SK-N-SH treated with all-trans-retinoic acid at 6 μM for 48 hours (cell line): ENCODE data around the gene DAB2IP.

Experiments used
- ATAC-seq: fragments of 200-7000 bp; cut with Tn5 transposase; 3 replicates; pipeline ENCODE4 v1.9.1; 2020; ENCODE audit warnings: mild to moderate bottlenecking, moderate library complexity
- ARNTL ChIP-seq: fragments of 450-650 bp; formaldehyde crosslinking; IDR thresholded peaks from 2 replicates; pipeline ENCODE4 v1.5.0; 2020; ENCODE audit warnings: low read depth, mild to moderate bottlenecking, moderate library complexity, borderline replicate concordance
- BACH2 ChIP-seq: fragments of 250-450 bp; sonication (Bioruptor Pico); IDR thresholded peaks from 2 replicates; pipeline ENCODE4 v1.9.0; 2021; ENCODE audit warnings: mild to moderate bottlenecking, borderline replicate concordance
- ESRRG ChIP-seq: fragments of 250-450 bp; sonication (Bioruptor Pico); IDR thresholded peaks from 2 replicates; pipeline ENCODE4 v1.6.1; 2021; ENCODE audit warnings: mild to moderate bottlenecking
- GLIS3 ChIP-seq: fragments of 250-450 bp; sonication (Bioruptor Pico); IDR thresholded peaks from 2 replicates; pipeline ENCODE4 v1.5.0; 2020; ENCODE audit warnings: mild to moderate bottlenecking, moderate library complexity
- ISL1 ChIP-seq: fragments of 250-450 bp; sonication (Bioruptor Pico); IDR thresholded peaks from 2 replicates; pipeline ENCODE4 v2.1.2; 2022; ENCODE audit warnings: mild to moderate bottlenecking, moderate library complexity
- OSR1 ChIP-seq: fragments of 250-450 bp; sonication (Bioruptor Pico); IDR thresholded peaks from 2 replicates; pipeline ENCODE4 v1.8.0; 2022; ENCODE audit warnings: moderate library complexity, mild to moderate bottlenecking, inconsistent platforms
- PPARA ChIP-seq: fragments of 250-450 bp; sonication (Bioruptor Pico); IDR thresholded peaks from 2 replicates; pipeline ENCODE4 v1.5.0; 2020; ENCODE audit warnings: mild to moderate bottlenecking, borderline replicate concordance
- RARB ChIP-seq: fragments of 250-450 bp; sonication (Bioruptor Pico); IDR thresholded peaks from 2 replicates; pipeline ENCODE4 v1.8.0; 2021; ENCODE audit warnings: mild to moderate bottlenecking, moderate library complexity
- SNAI2 ChIP-seq: fragments of 250-450 bp; sonication (Bioruptor Pico); IDR thresholded peaks from 2 replicates; pipeline ENCODE4 v1.5.0; 2020; ENCODE audit warnings: mild to moderate bottlenecking, moderate library complexity
- TCF4 ChIP-seq: fragments of 250-450 bp; sonication (Bioruptor Pico); IDR thresholded peaks from 2 replicates; pipeline ENCODE4 v1.8.0; 2021; ENCODE audit warnings: mild to moderate bottlenecking, moderate library complexity, borderline replicate concordance
- TOX ChIP-seq: fragments of 250-450 bp; sonication (Bioruptor Pico); IDR thresholded peaks from 2 replicates; pipeline ENCODE4 v1.8.0; 2021; ENCODE audit warnings: mild to moderate bottlenecking, moderate library complexity, borderline replicate concordance
- ZC3H10 ChIP-seq: fragments of 250-450 bp; sonication (Bioruptor Pico); IDR thresholded peaks from 2 replicates; pipeline ENCODE4 v1.5.1; 2021; ENCODE audit warnings: mild to moderate bottlenecking, moderate library complexity
- ZFP3 ChIP-seq: fragments of 250-450 bp; sonication (Bioruptor Pico); IDR thresholded peaks from 2 replicates; pipeline ENCODE4 v1.5.0; 2020; ENCODE audit warnings: mild to moderate bottlenecking, moderate library complexity
- ZFP30 ChIP-seq: fragments of 450-650 bp; formaldehyde crosslinking; IDR thresholded peaks from 2 replicates; pipeline ENCODE4 v1.5.0; 2022; ENCODE audit warnings: mild to moderate bottlenecking, moderate library complexity
- ZNF565 ChIP-seq: fragments of 450-650 bp; formaldehyde crosslinking; conservative IDR thresholded peaks from 2 replicates; pipeline ENCODE4 v1.5.0; 2020; ENCODE audit warnings: low read depth, mild to moderate bottlenecking, moderate library complexity
- ZNF8 ChIP-seq: fragments of 450-650 bp; formaldehyde crosslinking; IDR thresholded peaks from 2 replicates; pipeline ENCODE4 v1.5.0; 2020; ENCODE audit warnings: mild to moderate bottlenecking, moderate library complexity
- TF ChIP-seq, protein P1 (sequence below): fragments of 250-450 bp; sonication (Bioruptor Pico); IDR thresholded peaks from 2 replicates; pipeline ENCODE4 v1.5.1; 2021; ENCODE audit warnings: mild to moderate bottlenecking, moderate library complexity
- TF ChIP-seq, protein P2 (sequence below): fragments of 250-450 bp; sonication (Bioruptor Pico); IDR thresholded peaks from 2 replicates; pipeline ENCODE4 v1.8.0; 2021; ENCODE audit warnings: low read depth, mild to moderate bottlenecking, moderate library complexity, borderline replicate concordance
- TF ChIP-seq, protein P3 (sequence below): fragments of 250-450 bp; sonication (Bioruptor Pico); IDR thresholded peaks from 2 replicates; pipeline ENCODE4 v1.5.0; 2020; ENCODE audit warnings: mild to moderate bottlenecking, moderate library complexity

Gene DAB2IP

DNA sequence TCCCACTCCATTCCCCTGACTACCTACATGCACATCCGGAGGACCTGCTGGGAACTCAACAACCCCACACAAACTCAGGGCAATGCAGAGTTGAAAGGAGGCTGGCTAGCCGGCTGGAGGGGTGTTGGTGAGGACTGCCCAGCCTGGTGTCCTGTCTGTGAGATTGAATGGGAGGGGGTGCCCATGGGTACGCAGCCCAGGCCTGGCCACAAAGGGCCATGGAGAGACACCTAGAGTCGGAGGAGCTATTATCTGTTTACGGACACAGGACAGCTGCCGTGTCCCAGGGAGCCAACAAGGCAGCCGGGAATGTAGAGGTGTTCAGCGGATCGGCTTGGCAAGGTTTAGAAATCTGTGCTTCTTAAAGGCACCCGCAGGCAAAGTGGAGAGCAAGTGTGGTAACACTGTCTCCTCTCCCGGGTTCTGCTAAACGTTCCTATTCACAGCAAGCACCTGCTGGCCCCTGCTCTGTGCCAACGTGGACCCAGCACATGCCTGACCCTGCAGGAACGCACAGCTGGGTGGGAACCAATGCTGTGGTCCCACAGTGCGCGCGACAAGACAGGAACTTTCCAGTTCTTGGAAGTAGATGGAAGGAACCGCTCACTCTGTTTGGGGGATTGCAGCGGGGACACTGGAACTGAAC is 166.7 kb downstream of the DAB2IP start:
- no peak for ATAC-seq
- TF ChIP-seq, protein P1, sequence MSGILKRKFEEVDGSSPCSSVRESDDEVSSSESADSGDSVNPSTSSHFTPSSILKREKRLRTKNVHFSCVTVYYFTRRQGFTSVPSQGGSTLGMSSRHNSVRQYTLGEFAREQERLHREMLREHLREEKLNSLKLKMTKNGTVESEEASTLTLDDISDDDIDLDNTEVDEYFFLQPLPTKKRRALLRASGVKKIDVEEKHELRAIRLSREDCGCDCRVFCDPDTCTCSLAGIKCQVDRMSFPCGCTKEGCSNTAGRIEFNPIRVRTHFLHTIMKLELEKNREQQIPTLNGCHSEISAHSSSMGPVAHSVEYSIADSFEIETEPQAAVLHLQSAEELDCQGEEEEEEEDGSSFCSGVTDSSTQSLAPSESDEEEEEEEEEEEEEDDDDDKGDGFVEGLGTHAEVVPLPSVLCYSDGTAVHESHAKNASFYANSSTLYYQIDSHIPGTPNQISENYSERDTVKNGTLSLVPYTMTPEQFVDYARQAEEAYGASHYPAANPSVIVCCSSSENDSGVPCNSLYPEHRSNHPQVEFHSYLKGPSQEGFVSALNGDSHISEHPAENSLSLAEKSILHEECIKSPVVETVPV (CRISPR knock-in tag), result no peak
- TF ChIP-seq ZNF8, result no peak
- no peak for TF ChIP-seq BACH2
- no peak for TF ChIP-seq GLIS3 (CRISPR knock-in tag)
- no peak for TF ChIP-seq ZFP30 (CRISPR knock-in tag)
- no peak for TF ChIP-seq ESRRG (CRISPR knock-in tag)
- TF ChIP-seq RARB, result no peak
- TF ChIP-seq PPARA, result no peak
- TF ChIP-seq, protein P2, sequence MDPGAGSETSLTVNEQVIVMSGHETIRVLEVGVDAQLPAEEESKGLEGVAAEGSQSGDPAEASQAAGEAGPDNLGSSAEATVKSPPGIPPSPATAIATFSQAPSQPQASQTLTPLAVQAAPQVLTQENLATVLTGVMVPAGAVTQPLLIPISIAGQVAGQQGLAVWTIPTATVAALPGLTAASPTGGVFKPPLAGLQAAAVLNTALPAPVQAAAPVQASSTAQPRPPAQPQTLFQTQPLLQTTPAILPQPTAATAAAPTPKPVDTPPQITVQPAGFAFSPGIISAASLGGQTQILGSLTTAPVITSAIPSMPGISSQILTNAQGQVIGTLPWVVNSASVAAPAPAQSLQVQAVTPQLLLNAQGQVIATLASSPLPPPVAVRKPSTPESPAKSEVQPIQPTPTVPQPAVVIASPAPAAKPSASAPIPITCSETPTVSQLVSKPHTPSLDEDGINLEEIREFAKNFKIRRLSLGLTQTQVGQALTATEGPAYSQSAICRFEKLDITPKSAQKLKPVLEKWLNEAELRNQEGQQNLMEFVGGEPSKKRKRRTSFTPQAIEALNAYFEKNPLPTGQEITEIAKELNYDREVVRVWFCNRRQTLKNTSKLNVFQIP (CRISPR knock-in tag), result no peak
- TF ChIP-seq ZC3H10 (CRISPR knock-in tag), result no peak
- TF ChIP-seq, protein P3, sequence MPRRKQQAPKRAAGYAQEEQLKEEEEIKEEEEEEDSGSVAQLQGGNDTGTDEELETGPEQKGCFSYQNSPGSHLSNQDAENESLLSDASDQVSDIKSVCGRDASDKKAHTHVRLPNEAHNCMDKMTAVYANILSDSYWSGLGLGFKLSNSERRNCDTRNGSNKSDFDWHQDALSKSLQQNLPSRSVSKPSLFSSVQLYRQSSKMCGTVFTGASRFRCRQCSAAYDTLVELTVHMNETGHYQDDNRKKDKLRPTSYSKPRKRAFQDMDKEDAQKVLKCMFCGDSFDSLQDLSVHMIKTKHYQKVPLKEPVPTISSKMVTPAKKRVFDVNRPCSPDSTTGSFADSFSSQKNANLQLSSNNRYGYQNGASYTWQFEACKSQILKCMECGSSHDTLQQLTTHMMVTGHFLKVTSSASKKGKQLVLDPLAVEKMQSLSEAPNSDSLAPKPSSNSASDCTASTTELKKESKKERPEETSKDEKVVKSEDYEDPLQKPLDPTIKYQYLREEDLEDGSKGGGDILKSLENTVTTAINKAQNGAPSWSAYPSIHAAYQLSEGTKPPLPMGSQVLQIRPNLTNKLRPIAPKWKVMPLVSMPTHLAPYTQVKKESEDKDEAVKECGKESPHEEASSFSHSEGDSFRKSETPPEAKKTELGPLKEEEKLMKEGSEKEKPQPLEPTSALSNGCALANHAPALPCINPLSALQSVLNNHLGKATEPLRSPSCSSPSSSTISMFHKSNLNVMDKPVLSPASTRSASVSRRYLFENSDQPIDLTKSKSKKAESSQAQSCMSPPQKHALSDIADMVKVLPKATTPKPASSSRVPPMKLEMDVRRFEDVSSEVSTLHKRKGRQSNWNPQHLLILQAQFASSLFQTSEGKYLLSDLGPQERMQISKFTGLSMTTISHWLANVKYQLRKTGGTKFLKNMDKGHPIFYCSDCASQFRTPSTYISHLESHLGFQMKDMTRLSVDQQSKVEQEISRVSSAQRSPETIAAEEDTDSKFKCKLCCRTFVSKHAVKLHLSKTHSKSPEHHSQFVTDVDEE, result no peak
- no peak for TF ChIP-seq ARNTL (CRISPR knock-in tag)
- TF ChIP-seq TCF4 (CRISPR knock-in tag), result no peak
- TF ChIP-seq ZFP3 (CRISPR knock-in tag), result no peak
- no peak for TF ChIP-seq ISL1
- no peak for TF ChIP-seq ZNF565 (CRISPR knock-in tag)
- TF ChIP-seq, all 23 proteins: peak for 0

DNA sequence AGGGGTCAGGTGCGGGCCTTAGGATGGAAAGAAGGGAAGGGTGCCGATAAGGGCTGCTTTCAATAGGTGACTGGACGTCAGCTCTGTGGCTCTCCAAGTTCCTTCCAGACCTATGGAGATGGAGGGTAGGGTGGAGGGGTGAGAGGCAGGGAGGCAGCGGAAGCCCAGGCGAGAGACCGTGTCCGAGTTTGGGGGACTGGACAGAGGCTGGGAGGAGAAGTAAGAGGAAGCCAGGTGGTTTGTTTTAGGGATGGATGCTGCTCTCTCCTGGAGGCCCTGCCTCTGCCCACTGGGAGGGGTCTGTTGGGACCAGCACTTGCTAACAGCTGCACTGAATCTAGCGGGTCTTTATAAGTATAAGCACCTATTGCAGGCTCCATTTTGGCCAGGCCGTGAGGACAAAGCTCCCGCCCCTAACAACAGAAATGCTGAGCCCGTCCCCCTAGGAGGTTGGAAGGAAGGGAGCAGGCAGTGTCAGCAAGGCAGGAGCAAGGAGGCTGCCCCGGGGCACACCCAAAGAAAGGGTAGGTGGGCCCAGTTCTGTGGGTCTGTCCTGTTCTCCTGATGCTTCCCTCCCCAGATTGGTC is 167.5 kb downstream of the DAB2IP start:
- no peak; the same call in 1 of the 3 replicates for ATAC-seq
- TF ChIP-seq OSR1 (no peak), ESRRG (CRISPR knock-in tag) (no peak), TCF4 (CRISPR knock-in tag) (no peak), TOX (CRISPR knock-in tag) (no peak), BACH2 (no peak), ZC3H10 (CRISPR knock-in tag) (no peak), SNAI2 (CRISPR knock-in tag) (no peak), ISL1 (no peak), GLIS3 (CRISPR knock-in tag) (no peak)
- TF ChIP-seq, protein P2 (CRISPR knock-in tag), result no peak

DNA sequence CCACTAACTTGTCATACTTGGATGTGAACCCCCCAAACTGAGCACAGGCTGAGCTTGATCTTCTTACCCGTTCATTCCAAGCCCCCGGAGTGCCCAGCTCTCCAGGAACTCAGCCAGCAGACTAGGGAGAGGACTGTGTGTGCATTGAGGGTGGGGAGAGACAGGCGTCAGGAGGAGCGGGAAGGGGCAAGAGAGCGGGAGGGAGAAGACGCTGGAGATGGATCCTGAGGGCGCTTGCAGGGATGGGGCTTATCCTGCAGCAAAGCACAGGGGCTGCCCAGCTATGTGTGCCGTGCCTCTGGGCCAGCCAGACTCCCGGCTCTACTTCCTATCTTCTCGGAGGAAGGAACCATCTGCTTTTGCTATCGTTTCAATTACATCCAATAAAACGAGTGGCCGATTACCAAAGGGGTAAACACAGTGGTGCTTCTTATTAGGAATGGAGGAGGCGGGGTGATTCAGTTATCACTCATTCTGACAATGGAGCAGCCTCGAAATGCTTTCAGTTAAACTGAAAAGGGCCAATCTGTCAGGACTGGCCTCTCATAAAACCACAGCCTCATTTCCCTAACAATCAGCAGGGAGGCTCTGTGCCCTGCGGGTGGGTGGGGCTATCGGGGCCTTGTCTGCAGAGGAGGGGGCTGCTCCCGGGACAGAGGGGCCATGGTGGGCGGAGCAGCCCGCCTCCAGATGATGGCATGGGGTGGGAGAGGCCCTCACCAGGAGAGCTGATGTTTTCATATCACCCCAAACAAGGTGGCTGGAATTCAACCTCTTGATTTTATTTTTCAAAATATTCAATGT is 168.2 kb downstream of the DAB2IP start:
- TF ChIP-seq, protein P3, result peak; percentile 67; the same call in 1 of the 2 replicates
- TF ChIP-seq, protein P2 (CRISPR knock-in tag), result no peak
- peak; percentile 36; the same call in 1 of the 2 replicates for TF ChIP-seq TCF4 (CRISPR knock-in tag)
- ATAC-seq, result peak; percentile 48
